ENCODE measurements around the gene CENPX. TPM values are rescaled to one million over a fixed set of nuclear protein-coding genes. Genes with fewer than 3 reads are reported as not detected.

The CENPX gene
- polyA plus RNA-seq (2012; ENCODE audit: insufficient read depth, insufficient read length, low read depth), result 262 TPM

DNA sequence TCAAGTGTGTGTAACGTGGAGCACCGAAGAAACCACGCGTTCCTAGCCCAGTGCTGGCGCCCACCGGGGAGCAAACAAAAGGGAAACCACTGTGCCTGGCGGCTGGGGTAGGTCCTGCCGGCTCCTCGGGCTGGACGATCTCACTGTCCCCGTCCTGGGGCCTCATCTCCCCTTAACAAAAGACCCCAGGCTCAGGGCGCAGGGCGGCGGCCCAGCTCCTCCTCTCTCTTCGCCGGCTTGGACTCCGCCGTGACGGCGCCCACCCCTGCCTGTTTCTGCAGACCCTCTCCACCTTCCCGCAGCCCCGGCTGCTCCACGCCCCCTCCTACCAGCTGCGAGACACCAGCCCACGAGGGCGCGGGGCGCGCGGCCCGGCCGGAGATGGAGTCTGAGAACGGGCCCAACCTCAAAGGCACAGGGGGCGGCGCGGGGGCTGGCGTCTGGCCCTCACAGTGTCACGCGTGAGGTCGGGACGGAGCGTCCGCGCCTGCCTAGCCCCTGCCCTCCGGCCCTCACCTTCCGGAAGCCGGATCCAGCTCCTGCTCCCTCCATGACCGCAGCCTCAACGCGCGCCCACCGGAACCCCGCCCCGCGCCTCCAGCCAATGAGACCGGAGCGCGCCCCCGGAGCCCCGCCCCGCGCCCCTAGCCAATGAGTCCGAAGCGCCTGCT, at the start of gene CENPX:
Gene CENPX, minus strand, starts transcription at position 569 of the 671 bp plus-strand sequence. Its CDS starts 17 bp downstream, at position 552.
- Histone ChIP-seq H3K9me3 (no peaks in the 10 kb centered on the region), H3K4me1 (peaks cover 4% of the 10 kb centered on the region), H3K4me3 (ENCODE audit: low read depth, low read length) (peak within 1 kb of the TSS; percentile 83), H3K36me3 (peaks cover 4% of the 10 kb centered on the region; the same call in 1 of the 2 replicates), H3K27me3 (no peaks in the 10 kb centered on the region)
- TF ChIP-seq, protein P1, sequence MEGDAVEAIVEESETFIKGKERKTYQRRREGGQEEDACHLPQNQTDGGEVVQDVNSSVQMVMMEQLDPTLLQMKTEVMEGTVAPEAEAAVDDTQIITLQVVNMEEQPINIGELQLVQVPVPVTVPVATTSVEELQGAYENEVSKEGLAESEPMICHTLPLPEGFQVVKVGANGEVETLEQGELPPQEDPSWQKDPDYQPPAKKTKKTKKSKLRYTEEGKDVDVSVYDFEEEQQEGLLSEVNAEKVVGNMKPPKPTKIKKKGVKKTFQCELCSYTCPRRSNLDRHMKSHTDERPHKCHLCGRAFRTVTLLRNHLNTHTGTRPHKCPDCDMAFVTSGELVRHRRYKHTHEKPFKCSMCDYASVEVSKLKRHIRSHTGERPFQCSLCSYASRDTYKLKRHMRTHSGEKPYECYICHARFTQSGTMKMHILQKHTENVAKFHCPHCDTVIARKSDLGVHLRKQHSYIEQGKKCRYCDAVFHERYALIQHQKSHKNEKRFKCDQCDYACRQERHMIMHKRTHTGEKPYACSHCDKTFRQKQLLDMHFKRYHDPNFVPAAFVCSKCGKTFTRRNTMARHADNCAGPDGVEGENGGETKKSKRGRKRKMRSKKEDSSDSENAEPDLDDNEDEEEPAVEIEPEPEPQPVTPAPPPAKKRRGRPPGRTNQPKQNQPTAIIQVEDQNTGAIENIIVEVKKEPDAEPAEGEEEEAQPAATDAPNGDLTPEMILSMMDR (IDR thresholded peaks at IDR 0.05; ENCODE audit: low read depth, low read length), result no peak
- DNase-seq, result no peak

- no peaks in the 10 kb centered on the region for H3K27me3 ChIP-seq
- no peaks in the 10 kb centered on the region for H3K9me3 ChIP-seq
- no peak for DNase-seq
- no peak overlapping the region for H3K4me3 ChIP-seq (ENCODE audit: low read depth, low read length)
- no peaks in the 10 kb centered on the region for H3K36me3 ChIP-seq
- H3K4me1 ChIP-seq, result no peaks in the 10 kb centered on the region
- TF ChIP-seq, protein P1 (IDR thresholded peaks at IDR 0.05; ENCODE audit: low read depth, low read length), result no peak
These were observed 47.9 kb upstream of the CENPX start for GRCh38 chr17:82070611-82071010.

- DNase-seq, result peak; percentile 62
- Histone ChIP-seq H3K27me3 (no peaks in the 10 kb centered on the region), H3K36me3 (peaks cover 36% of the 10 kb centered on the region), H3K4me3 (ENCODE audit: low read depth, low read length) (peak within 1 kb of the TSS; percentile 93), H3K4me1 (no peaks in the 10 kb centered on the region), H3K9me3 (no peaks in the 10 kb centered on the region)
- TF ChIP-seq, protein P1 (IDR thresholded peaks at IDR 0.05; ENCODE audit: low read depth, low read length), result no peak
These were observed 43.1 kb upstream of the CENPX start, which contains the start of gene DUS1L for GRCh38 chr17:82065638-82066303. Gene DUS1L, minus strand, starts transcription at chr17:82065804. Its CDS starts 745 bp downstream, at chr17:82065059.

DNA sequence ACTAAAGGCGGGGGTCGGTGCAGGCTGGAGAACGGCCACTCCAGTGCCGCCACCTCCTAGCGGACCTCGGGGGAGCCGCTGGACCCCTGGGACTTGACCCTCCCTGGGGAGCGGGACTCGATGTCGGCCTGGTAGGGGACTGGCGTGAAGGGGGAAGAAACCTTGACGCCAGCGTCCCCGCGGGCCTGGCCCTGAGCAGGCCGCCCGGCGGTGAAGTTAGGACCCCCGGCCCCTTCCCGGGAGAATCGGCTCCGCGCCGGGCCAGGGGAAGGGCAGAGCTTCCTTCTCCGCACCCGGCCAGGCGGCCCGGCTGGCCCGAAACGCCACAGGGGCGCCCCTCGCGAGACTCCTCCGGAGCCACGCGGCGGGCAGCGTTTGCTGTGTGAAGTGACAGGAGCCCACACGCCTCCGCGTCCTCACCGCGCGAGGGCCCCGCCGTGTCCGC, 42.5 kb upstream of the CENPX start:
- H3K4me3 ChIP-seq (ENCODE audit: low read depth, low read length), result peak overlapping the region; percentile 93
- no peak for DNase-seq
- H3K4me1 ChIP-seq, result no peaks in the 10 kb centered on the region
- no peaks in the 10 kb centered on the region for H3K27me3 ChIP-seq
- H3K36me3 ChIP-seq, result peaks cover 41% of the 10 kb centered on the region
- no peaks in the 10 kb centered on the region for H3K9me3 ChIP-seq
- TF ChIP-seq, protein P1 (IDR thresholded peaks at IDR 0.05; ENCODE audit: low read depth, low read length), result no peak

GRCh38 chr17:82064433-82065192, 41.9 kb upstream of the CENPX start:
- peak overlapping the region; percentile 93 for H3K4me3 ChIP-seq (ENCODE audit: low read depth, low read length)
- DNase-seq, result no peak
- no peaks in the 10 kb centered on the region for H3K27me3 ChIP-seq
- H3K4me1 ChIP-seq, result no peaks in the 10 kb centered on the region
- H3K9me3 ChIP-seq, result no peaks in the 10 kb centered on the region
- TF ChIP-seq, protein P1 (IDR thresholded peaks at IDR 0.05; ENCODE audit: low read depth, low read length), result no peak
- H3K36me3 ChIP-seq, result peaks cover 47% of the 10 kb centered on the region

Data from BE2C (cell line).